ENCODE results near the gene SGPL1. TPM values are rescaled to one million over a fixed set of nuclear protein-coding genes. Genes with fewer than 3 reads are reported as not detected.

The SGPL1 gene
- total and polyA plus RNA-seq, 10 of the 15 experiments (the other 5 are each of a cell fraction or from before 2014, with no cell fraction given), result 4.9 to 20.7 (median 10.6) TPM

GRCh38 chr10:70891627-70892026 is 75.9 kb downstream of the SGPL1 start:
- POLR2A ChIA-PET, result no interaction called here
- ATAC-seq (no peak), FAIRE-seq (no peak), DNase-seq (ENCODE audit: low read depth, low spot score) (no peak)
- in situ Hi-C loops (cut with MboI), result no loop called here
- no TSS peak for BruUV-seq (replicated peaks)
- no peak overlapping the region for H3K9ac ChIP-seq (ENCODE audit: control insufficient read depth, insufficient read depth, low read length)
- no peaks in the 10 kb centered on the region for H3K36me3 ChIP-seq (ENCODE audit: control insufficient read depth in 2 of 2, insufficient read depth in 2 of 2, low read length in 1 of 2)
- H3K27me3 ChIP-seq (replicated peaks in 1 of 2; ENCODE audit: control insufficient read depth in 2 of 2, insufficient read depth in 2 of 2, low read length in 1 of 2), result no peaks in the 10 kb centered on the region
- no peak overlapping the region for H3K4me2 ChIP-seq (ENCODE audit: control insufficient read depth, insufficient read depth)
- H3K4me3 ChIP-seq, result no peak overlapping the region
- H3K9me3 ChIP-seq (replicated peaks; ENCODE audit: control insufficient read depth, insufficient read depth, low read length), result no peaks in the 10 kb centered on the region
- H2AFZ ChIP-seq (ENCODE audit: control insufficient read depth, low read depth, low read length), result no peak overlapping the region
- intact Hi-C loops (cut with micrococcal nuclease; ENCODE audit: unreplicated experiment), result no loop called here
- H3K4me1 ChIP-seq (ENCODE audit: control insufficient read depth, insufficient read depth, low read length), result peaks cover 6% of the 10 kb centered on the region; the same call in 1 of the 2 replicates
- CTCF ChIA-PET, result interaction anchor here (1.0 kb wide), 1 partner anchor 384 kb away, joined by 3 read pairs; no protein-coding TSS in a partner anchor
- no peak overlapping the region for H3K27ac ChIP-seq (ENCODE audit: control insufficient read depth, insufficient read depth)
- H4K20me1 ChIP-seq (ENCODE audit: control insufficient read depth, insufficient read depth), result no peaks in the 10 kb centered on the region
- TF ChIP-seq NFYB (IDR thresholded peaks at IDR 0.05; ENCODE audit: insufficient read depth, low read depth, low read length) (0 out of 2 replicates have a peak, but pooled peaks have one; percentile 11), SREBF1 (IDR thresholded peaks at IDR 0.05; ENCODE audit: low read length) (no peak)
- WGBS (ENCODE audit: insufficient coverage, insufficient replicate concordance, low lambda C conversion rate, missing lambda C conversion rate), result 92% methylated on average over 1 of the region's 1 CpG
- SMC1A ChIA-PET (ENCODE audit: uncharacterized antibody, unreplicated experiment), result no interaction called here
- no peaks in the 10 kb centered on the region for H3K79me2 ChIP-seq (ENCODE audit: control insufficient read depth, insufficient read depth, low read length)
- RAD21 ChIA-PET (ENCODE audit: unreplicated experiment), result no interaction called here

- H4K20me1 ChIP-seq (ENCODE audit: control insufficient read depth, insufficient read depth), result no peaks in the 10 kb centered on the region
- WGBS (ENCODE audit: insufficient coverage, insufficient replicate concordance, low lambda C conversion rate, missing lambda C conversion rate), result 66% methylated on average over 4 of the region's 4 CpGs
- H3K27ac ChIP-seq (ENCODE audit: control insufficient read depth, insufficient read depth), result no peak overlapping the region
- ChIA-PET RAD21 (ENCODE audit: unreplicated experiment) (no interaction called here), SMC1A (ENCODE audit: uncharacterized antibody, unreplicated experiment) (no interaction called here), POLR2A (no interaction called here), CTCF (interaction anchor here (0.6 to 1.6 kb wide), 4 partner anchors 9 to 76 kb away, joined by 3 to 4 read pairs (median 4); no protein-coding TSS in a partner anchor)
- ATAC-seq (no peak), DNase-seq (ENCODE audit: low read depth, low spot score) (no peak), FAIRE-seq (no peak)
- no peaks in the 10 kb centered on the region for H3K9me3 ChIP-seq (replicated peaks; ENCODE audit: control insufficient read depth, insufficient read depth, low read length)
- no peak overlapping the region for H3K9ac ChIP-seq (ENCODE audit: control insufficient read depth, insufficient read depth, low read length)
- no peaks in the 10 kb centered on the region for H3K27me3 ChIP-seq (replicated peaks in 1 of 2; ENCODE audit: control insufficient read depth in 2 of 2, insufficient read depth in 2 of 2, low read length in 1 of 2)
- in situ Hi-C loops (cut with MboI), result no loop called here
- intact Hi-C loops (cut with micrococcal nuclease; ENCODE audit: unreplicated experiment), result no loop called here
- no peak overlapping the region for H3K4me3 ChIP-seq
- no TSS peak for BruUV-seq (replicated peaks)
- 0 out of 2 replicates have a peak, but pooled peaks cover 3% of the 10 kb centered on the region for H3K4me1 ChIP-seq (ENCODE audit: control insufficient read depth, insufficient read depth, low read length)
- no peak for TF ChIP-seq IRF4 (IDR thresholded peaks at IDR 0.05; ENCODE audit: low read depth, low read length)
- TF ChIP-seq DPF2 (IDR thresholded peaks at IDR 0.05), result no peak
- no peak for TF ChIP-seq SREBF1 (IDR thresholded peaks at IDR 0.05; ENCODE audit: low read length)
- no peak for TF ChIP-seq ZNF217 (IDR thresholded peaks at IDR 0.05)
- TF ChIP-seq ZNF592 (IDR thresholded peaks at IDR 0.05), result no peak
- TF ChIP-seq STAT3 (IDR thresholded peaks at IDR 0.05; ENCODE audit: low read depth, low read length), result no peak
- no peak for TF ChIP-seq ZBTB4 (CRISPR knock-in tag; IDR thresholded peaks at IDR 0.05)
- H3K4me2 ChIP-seq (ENCODE audit: control insufficient read depth, insufficient read depth), result no peak overlapping the region
- no peak overlapping the region for H2AFZ ChIP-seq (ENCODE audit: control insufficient read depth, low read depth, low read length)
- H3K79me2 ChIP-seq (ENCODE audit: control insufficient read depth, insufficient read depth, low read length), result no peaks in the 10 kb centered on the region
- H3K36me3 ChIP-seq (ENCODE audit: control insufficient read depth in 2 of 2, insufficient read depth in 2 of 2, low read length in 1 of 2), result no peaks in the 10 kb centered on the region
Observed at GRCh38 chr10:70892631-70893030, 76.9 kb downstream of the SGPL1 start.

Data from GM12878 (cell line).